NCI-H1048 (cell line): Measurements from ENCODE around the gene ATF2.
"Not testable (repeated sequence)": the region's sequence is repeated elsewhere in the genome, so short reads cannot be mapped to it uniquely, and the experiment has no call there.

Source experiments
- DNase-seq: peaks from one replicate; lab custom pipeline; 2025; lab: John Stamatoyannopoulos, UW

ATF2 gene

DNA sequence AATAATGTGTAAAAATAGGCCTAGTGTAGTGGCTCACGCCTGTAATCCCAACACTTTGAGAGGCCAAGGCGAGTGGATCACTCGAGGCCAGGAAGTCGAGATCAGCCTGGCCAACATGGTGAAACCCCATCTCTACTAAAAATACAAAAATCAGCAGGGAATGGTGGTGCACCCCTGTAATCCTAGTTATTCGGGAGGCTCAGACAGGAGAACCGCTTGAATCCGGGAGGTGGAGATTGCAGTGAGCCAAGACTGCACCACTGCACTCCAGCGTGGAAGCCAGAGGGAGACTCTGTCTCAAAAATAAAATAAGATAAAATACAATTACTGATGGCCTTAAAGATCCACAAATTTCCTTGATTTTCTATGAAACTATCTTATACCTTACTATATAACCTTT is 3.8 kb downstream of the ATF2 start:
- DNase-seq = no peak

DNA sequence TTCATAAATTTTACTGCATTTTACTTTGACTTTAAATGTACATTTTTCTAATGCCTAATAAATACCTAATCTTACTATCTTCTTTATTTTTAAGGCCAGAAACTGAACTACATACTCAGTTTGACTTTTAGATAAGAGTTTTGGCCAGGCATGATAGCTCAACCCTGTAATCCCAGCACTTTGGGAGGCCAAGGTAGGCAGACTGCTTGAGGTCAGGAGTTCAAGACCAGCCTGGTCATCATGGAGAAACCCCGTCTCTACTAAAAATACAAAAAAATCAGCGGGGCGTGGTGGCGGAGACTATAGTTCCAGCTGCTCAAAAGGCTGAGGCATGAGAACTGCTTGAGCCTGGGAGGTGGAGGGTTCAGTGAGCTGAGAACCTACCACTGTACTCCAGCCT is 9.1 kb downstream of the ATF2 start:
- no peak for DNase-seq

DNA sequence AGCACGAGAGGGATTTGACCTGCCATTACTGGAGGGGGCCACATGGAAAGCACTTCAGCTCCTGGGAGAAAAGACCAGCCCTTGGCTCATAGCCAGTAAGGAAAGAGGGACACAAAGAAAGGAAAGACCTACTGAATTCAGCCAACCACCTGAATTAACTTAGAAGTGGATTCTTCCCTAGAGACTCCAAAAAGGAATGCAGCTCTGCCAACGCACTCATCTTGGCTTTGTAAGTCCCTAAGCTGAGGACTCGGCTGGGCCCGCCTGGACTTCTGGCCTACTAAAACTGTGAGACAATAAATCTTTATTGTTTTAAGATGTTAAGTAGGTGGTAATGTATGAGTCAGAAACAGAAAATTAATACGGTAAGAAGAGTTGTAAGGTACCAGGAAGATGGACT is 11.5 kb downstream of the ATF2 start:
- no peak for DNase-seq

DNA sequence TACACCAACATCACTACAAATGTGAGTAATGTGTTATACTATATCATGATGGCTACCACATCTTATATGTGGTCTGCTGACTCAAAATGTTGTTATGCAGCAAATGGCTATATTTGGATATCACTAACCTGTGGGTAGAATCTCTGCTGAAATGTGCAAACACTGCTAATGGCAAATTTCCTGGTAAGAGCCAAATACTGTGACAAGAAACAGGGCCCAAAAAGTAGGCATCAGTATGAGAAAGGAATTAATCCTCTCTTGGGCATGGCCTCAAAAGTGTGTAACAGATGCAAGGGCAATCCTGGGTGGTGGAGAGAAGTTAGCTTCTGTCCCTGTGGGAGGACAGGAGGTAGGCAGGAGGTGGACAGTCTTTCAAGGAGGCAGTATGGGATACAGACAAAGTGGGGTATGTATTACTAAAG is 13.3 kb downstream of the ATF2 start:
- DNase-seq = no peak

DNA sequence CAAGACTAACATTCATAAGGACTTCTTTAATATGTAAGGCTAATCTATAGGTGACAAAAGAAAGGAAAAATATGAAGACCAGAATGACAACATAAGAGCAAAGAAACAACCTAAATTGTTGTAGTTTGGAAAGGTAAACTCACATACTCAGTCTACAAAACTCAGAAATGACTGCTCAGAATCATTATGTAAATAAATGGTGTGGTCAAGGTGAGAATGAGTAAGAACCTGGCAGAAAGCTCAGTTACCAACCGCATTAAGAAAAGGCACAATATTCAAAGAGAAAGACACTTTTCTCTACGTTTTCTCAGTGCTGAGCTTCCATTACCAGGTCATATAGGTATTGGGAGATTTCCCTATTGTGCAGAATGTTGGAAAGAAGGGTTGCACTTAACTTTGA is 15.8 kb downstream of the ATF2 start:
- no peak for DNase-seq

DNA sequence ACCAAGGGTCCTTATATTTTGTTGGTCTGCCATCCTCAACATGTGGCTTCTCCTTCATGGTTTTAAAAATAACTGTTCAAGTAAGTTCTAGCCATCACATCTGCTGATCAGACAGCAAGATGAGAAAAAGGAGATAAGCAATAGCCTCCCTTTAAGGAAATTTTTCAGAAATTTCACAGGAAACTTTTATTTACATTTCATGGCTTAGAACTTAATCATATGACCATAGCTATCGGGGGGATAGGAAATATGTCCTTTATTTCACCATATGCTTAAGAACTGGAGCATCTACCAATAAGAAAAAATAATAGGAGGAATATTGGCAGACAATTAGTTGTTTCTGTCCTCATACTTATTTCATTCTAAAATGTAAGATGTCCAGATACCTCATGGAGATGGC is 16.2 kb downstream of the ATF2 start:
- no peak for DNase-seq

DNA sequence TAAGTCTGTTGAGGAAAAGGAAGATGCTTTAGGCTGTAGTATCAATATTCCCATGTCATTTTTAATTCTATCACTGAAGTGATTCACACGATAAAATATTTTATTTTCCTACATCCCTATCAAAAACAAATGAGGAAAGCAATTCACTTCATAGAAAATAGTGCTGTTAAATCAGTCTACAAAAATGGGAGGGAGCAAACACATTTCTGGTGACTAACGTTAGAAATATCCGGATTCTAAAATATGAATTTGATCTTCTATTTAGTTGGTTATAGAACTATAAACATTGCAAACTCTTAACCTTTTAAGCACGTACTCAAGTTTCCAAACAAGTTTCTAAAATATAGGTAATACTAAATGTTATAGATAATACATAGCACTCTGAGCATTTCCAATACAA is 20.8 kb downstream of the ATF2 start:
- no peak for DNase-seq

DNA sequence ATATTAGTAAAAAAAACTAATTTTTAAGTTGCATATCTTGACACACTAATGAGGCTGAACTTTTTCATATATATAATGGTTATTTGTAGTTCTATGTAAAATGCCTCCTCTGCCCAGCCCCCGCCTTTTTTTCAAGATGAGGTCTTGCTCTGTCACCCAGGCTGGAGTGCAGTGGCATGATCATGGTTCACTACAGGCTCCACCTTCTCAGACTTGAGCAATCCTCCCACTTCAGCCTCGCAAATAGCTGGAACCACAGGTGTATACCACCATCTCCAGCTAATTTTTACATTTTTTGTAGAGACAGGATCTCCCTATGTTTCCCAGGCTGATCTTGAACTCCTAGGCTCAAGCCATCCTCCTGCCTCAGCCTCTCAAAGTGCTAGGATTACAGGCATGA is 24.3 kb downstream of the ATF2 start:
- no peak for DNase-seq

DNA sequence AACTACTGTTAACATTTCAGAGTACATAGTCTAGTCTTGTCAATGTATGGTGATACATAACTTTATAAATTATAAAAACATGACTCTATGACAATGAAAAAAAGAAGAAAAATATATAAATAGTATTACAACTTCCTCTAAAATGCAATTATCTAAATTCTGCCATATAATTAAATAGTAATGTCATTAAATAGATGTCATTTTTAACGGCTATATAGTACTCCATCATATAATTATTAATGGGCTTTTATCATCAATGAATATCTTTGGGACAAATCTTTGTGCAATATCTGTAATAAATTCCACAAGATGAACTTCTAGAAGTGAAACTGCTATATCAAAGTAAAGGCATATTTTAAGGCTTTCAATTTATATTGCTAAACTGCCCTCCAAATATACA is 24.8 kb downstream of the ATF2 start:
- DNase-seq = no peak

DNA sequence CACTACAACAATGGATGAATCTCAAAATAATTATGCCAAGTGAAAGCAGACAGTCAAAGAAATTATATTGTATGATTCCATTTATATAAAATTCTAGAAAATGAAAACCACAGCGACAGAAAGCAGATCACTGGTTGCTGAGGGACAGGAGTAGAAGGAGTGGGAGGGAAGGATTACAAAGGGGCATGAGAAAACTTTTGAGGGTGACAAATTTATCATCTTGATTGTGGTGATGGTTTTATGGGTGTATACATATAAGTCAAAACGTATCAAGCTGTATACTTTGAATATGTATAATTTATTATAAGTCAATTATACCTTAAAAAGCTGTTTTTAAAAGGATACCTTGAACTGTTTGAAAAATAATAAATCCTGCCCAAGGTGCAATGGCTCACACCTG is 27.7 kb downstream of the ATF2 start:
- no peak for DNase-seq

DNA sequence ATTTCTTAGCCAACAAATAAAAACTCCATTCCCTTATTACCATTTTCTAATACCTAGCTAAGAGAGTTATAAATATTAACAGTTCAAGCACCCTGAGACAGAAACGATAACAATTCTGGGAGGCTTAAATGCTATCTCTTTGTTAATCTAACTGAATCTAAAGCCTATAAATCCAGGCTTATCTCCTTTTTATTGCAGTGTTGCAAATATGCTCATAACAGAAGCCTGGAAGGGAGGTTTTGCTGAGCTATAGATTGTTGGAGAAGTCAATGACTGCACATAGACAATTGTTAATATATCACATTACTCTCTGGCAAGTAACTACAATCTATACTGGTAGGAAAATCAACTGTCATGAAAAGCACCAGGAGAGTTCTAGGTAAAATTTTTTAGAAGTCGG is 30.2 kb downstream of the ATF2 start:
- DNase-seq = no peak

DNA sequence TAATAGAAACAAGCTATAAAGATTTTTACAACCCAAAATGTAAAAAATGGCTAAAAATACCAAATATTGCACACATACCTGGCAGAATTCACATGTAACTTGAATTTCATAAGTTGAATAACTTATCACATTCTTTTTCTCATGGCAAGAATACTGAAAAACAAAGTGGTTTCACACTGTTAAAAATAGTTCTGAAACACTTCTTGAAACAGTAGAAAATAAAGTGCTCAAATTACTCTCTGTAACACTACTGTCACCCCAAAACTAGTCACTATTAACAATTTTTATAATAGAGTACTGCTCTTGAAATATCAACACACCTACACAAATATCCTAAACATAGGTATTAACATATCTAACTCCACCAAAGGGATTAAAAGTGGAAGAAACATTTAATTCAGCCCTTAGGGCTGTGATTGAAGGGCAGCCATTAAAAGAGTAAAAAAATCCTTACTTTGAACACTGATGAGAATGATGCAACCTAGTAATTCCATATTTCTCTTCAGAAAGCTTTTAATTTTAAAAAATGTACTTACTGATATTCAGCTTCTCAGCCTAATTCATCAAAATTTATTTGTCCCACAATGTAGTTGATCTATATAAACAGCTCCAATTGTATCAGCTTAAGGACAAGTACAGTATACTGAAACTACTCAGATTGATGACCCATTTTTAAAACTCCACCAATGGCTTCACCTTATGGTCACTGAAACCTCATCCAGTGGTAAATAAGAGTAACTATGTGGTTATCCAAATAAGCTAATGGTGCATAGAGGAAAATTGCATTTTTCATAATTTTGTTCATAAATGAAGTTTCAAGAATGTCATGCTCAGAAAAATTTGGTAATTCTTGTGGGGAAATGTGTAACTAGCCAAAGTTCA is 31.4 kb downstream of the ATF2 start:
- DNase-seq = no peak

DNA sequence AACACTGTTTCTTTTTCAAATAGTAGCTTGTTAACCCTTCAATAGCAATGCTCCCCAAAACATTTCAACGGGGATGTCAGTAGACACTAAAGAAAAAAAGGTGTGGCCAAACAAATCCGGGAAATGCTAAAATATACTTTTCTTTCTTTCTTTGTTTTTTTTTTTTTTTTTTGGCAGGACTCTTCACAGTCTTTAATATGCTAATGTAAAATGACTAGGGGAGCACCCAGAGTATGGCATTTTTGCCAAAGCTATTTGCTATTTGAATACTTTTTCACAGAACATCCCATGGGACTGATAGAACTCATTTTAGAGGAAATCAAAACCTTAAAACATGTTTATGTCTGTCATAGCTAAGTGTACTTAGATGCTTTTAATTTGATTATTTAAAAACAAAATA is 32.1 kb downstream of the ATF2 start:
- no peak for DNase-seq

DNA sequence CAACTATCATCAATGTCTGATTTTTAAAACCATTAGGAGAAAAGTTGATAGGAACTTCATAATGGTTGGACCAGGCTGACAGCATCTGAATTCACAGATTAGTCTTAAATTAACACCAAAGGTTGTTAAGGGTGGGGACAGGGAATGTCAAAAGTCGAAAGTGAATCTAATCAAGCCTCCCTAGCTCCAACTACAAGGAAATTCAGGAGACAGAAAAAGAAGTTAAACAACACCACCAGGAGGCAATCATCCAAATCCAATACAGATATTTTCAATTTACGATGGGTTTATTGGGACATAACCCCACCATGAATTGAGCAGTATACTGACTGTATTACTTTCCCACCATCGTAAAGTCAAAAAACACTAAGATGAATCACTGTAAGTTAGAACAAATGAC is 32.8 kb downstream of the ATF2 start:
- DNase-seq = no peak

DNA sequence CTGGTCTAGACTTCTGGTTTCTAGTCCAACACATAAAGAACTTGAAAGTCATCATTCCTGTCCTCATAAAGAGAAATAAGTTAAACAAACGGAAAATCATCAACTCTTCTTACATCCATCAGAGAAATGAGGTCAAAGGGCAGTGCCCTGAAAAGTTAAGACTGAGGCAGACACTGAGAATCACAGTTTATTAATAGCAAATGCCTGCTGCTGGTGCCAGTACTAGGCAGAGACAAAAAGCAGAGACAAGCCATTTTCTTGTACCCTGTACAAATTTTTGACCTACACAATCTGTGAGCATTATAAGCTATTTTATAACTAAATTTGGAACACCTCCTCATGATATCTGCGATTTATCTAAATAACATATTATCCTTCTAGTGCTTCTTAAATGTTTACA is 36.8 kb downstream of the ATF2 start:
- no peak for DNase-seq

DNA sequence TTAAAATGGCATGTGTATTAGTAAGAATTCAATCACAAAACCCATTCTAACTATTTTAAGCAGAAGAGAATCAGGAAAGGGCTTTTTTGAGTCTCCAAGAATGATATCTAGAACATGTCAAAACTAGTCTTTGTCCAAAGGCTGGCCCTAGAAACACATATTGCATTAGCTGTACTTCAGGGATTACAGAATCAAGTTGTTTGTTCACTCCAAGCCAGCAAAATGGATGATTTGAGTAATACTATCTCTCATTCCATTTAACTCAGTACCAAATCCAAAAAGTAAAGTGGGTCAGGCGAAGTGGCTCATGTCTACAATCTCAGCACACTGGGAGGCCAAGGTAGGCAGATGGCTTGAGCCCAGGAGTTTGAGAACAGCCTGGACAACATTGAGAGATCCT is 41.3 kb downstream of the ATF2 start:
- no peak for DNase-seq

DNA sequence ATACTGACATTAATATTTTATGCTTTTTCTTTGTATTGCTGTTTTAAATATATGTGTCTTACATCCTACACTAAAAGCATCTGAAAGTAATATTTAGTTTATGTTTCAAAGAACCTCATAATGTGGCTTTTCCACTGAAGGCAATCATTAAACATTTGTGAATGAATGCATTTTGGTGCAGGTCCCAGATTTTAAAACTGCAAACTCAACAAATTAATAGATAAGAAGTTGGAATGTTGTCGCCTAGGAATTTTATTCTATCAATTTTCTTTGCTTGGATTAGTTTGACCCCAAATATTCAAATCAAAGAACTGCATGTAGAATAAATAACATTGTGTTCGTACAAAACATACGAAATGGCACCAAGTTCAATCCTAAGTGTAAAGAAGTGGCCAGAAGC is 44.7 kb downstream of the ATF2 start:
- no peak for DNase-seq

DNA sequence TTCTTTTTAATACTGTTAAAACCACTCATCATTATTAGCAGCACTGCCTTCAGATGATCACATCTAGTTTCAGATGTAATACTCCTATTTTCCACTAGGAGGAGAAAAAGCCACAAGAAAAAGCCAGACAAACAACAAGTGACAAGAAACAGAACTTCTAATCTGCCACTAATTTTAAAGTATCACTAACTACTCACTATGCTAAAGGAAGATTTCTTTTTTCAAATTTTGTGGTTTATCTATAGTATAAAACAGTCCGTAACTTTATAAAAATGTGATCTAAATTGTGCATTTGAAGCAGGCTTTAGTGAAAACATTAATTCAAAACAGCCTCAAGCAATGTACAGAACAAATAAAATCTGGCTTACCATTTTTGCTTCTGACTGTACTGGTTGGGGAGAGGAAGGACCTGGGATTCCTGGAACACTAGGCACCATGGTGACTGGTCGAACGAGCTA is 56.8 kb downstream of the ATF2 start:
- DNase-seq = no peak

DNA sequence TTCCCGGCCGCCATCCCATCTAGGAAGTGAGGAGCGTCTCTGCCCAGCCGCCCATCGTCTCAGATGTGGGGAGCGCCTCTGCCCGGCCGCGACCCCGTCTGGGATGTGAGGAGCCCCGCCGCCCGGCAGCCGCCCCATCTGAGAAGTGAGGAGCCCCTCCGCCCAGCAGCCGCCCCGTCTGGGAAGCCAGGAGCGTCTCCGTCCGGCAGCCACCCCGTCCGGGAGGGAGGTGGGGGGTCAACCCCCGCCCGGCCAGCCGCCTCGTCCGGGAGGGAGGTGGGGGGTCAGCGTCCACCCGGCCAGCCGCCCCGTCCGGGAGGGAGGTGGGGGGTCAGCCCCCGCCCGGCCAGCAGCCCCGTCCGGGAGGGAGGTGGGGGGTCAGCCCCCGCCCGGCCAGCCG is 59.9 kb downstream of the ATF2 start:
- not testable (repeated sequence) for DNase-seq

DNA sequence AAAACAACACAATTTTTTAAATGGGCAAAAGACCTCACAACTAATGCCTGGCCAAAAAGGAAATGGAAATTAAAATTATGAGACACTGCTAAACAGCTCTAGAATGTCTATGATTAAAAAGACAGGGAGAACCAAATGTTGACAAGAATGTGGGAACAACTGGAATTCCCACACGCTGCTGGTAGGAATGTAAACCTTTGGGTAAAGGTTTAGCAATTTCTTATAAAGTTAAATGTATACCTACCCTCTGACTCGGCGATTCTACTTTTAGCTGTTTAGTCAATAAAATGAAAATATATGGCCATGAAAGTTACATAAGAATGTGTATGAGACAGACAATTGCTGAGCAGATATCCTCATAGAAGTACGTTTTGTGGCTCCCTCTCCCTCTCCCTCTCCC is 60.9 kb downstream of the ATF2 start:
- DNase-seq = no peak

DNA sequence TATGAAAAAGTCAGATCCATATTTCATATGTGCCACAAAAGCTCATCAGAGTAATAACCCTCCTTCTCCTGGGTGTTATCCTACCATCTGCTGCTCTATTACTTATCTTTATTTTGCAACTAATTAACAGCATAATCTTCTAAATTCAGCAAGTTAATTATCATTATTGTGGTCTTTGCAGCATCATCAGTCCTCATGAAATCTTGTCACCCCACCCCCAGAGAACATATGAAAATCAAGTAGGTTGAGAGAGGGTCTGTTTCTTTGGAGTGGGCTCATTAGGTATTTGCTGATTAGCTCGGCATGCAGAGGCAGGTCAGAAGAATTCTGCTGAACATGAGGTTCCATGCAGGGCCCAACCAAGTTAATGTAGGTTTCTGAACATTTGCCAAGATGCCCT is 64.8 kb downstream of the ATF2 start:
- DNase-seq = no peak

DNA sequence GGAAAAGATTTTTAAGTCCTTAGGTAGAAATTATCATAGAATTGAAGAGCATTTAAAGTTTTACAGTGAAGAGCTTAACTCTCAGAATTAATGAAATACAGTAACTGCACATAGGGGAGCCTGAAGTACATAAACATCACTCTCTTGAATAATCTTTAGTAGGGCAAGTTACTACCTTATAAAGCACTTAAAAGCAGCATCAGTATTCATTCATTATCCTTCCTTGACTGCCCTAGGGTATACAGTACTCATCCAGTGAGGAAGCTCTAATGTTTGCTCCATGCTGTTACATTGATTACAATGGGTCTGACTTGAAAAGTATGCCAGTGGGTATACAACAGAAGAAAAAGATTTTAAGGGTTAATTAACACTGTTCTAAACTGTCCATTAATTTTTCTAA is 66.5 kb downstream of the ATF2 start:
- no peak for DNase-seq

DNA sequence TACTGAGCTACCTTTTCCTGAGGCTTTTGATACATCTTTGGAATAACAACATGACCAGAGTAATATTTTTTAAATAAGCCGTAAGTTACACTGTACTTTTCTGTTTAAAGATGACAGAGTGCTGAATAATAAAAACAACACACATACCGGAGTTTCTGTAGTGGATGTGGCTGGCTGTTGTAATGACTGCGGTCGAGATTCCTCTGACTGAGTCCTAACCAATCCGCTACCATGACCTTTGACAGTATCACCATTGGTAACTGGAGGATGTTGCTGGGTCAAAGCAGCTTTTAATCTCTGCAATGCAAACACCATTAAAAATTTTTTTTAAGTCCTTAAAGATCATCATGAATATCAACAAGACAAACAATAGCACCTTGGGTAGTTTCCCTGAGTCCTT is 70.7 kb downstream of the ATF2 start:
- DNase-seq = no peak

DNA sequence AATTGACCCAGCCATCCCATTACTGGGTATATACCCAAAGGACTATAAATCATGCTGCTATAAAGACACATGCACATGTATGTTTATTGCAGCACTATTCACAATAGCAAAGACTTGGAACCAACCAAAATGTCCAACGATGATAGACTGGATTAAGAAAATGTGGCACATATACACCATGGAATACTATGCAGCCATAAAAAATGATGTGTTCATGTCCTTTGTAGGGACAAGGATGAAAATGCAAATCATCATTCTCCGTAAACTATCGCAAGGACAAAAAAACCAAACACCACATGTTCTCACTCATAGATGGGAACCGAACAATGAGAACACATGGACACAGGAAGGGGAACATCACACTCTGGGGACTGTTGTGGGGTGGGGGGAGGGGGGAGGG is 83.9 kb downstream of the ATF2 start:
- DNase-seq = not testable (repeated sequence)
